HCT116 (cell line): ENCODE data around the gene GRIP1. TPM values are rescaled to one million over a fixed set of nuclear protein-coding genes. Genes with fewer than 3 reads are reported as not detected.

ENCODE experiments used
- ATAC-seq: fragments of 200-7000 bp; cut with Tn5 transposase; 2 replicates; pipeline ENCODE4 v1.9.1; 2020; ENCODE audit warnings: mild to moderate bottlenecking, moderate library complexity
- BruUV-seq: library from RNA; stranded (reverse); fragments of 400-500 nt; replicated peaks from 2 replicates; lab custom pipeline; 2021; lab: Mats Ljungman, UMichigan
- CTCF ChIA-PET: fragments of 300-600 bp; sonication (Branson Sonifier 250); formaldehyde crosslinking; loops from one replicate; lab custom pipeline; 2021; ENCODE audit warnings: antibody characterized with exemption; lab: Charles Lee
- POLR2A ChIA-PET: fragments of 300-600, 350-600 bp; sonication (Branson Sonifier 250); formaldehyde crosslinking; loops from one replicate; lab custom pipeline; 2021; ENCODE audit warnings: antibody characterized with exemption; lab: Charles Lee
- RAD21 ChIA-PET, 2 experiments: fragments of 300-600 bp; sonication (Branson Sonifier 250); formaldehyde crosslinking; loops; one replicate each; lab custom pipeline; 2023; ENCODE audit warnings: low total read pairs in 2 of 2; ENCODE audit not compliant: uncharacterized antibody in 2 of 2, unreplicated experiment in 2 of 2, low non-redundant PET in 1 of 2; lab: Charles Lee
- DNase-seq: peaks from one replicate; pipeline ENCODE4 v3.0.0-alpha.2; 2010; ENCODE audit warnings: low read depth, low spot score
- H2AFZ ChIP-seq: fragments of 200-600 bp; shearing (Covaris generic), sonication (generic); 2 replicates; pipeline ENCODE4 v1.6.1; 2017; ENCODE audit warnings: low read depth, mixed run types, mixed read lengths, antibody characterized with exemption, low read length; ENCODE audit not compliant: poor library complexity, severe bottlenecking
- H3K27ac ChIP-seq: 2 replicates; pipeline ENCODE4 v1.5.1; 2012; ENCODE audit warnings: low read depth, low read length
- H3K27me3 ChIP-seq: fragments of 200-600 bp; sonication (generic); 2 replicates; pipeline ENCODE4 v1.6.1; 2016; ENCODE audit warnings: mixed run types, low read length, mixed read lengths; ENCODE audit not compliant: insufficient read depth
- H3K36me3 ChIP-seq, 2 experiments: fragments of 200-500 bp in 1 of 2; fragments of 200-600 bp in 1 of 2; sonication (Bioruptor generic) in 1 of 2; sonication (generic) in 1 of 2; 2 replicates each; pipeline versions ENCODE4 v1.5.1 to v1.6.1; 2014 to 2016; ENCODE audit warnings: low read length in 2 of 2, inconsistent platforms in 1 of 2, mixed read lengths in 1 of 2, mixed run types in 1 of 2; ENCODE audit not compliant: insufficient read depth in 2 of 2, control insufficient read depth in 1 of 2
- H3K4me1 ChIP-seq, 2 experiments: fragments of 200-600 bp in 1 of 2; sonication (generic) in 1 of 2; 2 replicates each; pipeline versions ENCODE4 v1.5.1 to v1.6.1; 2012 to 2017; ENCODE audit warnings: low read length in 2 of 2, inconsistent platforms in 1 of 2, mild to moderate bottlenecking in 1 of 2, mixed read lengths in 1 of 2, mixed run types in 1 of 2, moderate library complexity in 1 of 2; ENCODE audit not compliant: insufficient read depth in 2 of 2, control insufficient read depth in 1 of 2
- H3K4me2 ChIP-seq: fragments of 200-600 bp; sonication (generic); 2 replicates; pipeline ENCODE4 v1.6.1; 2017; ENCODE audit warnings: mixed run types, low read length, mixed read lengths
- H3K4me3 ChIP-seq, 2 experiments: fragments of 200-600 bp in 1 of 2; sonication (generic) in 1 of 2; replicated peaks in 1 of 2; 2 replicates each; pipeline ENCODE4 v1.5.1; 2011 to 2016; ENCODE audit warnings: low read length in 2 of 2, control low read depth in 1 of 2, low read depth in 1 of 2, mild to moderate bottlenecking in 1 of 2, mixed read lengths in 1 of 2, mixed run types in 1 of 2
- H3K79me2 ChIP-seq: fragments of 200-600 bp; sonication (generic); 2 replicates; pipeline ENCODE4 v1.6.1; 2017; ENCODE audit warnings: mild to moderate bottlenecking, mixed run types, low read length, moderate library complexity, mixed read lengths; ENCODE audit not compliant: insufficient read depth
- H3K9ac ChIP-seq: fragments of 200-600 bp; sonication (generic); 2 replicates; pipeline ENCODE4 v1.6.1; 2016; ENCODE audit warnings: low read length, mixed read lengths
- H3K9me2 ChIP-seq: fragments of 200-600 bp; sonication (generic), shearing (Covaris generic); 2 replicates; pipeline ENCODE4 v1.6.1; 2017; ENCODE audit warnings: mixed run types, mild to moderate bottlenecking, moderate library complexity; ENCODE audit not compliant: insufficient read depth
- H3K9me3 ChIP-seq, 2 experiments: fragments of 200-500 bp in 1 of 2; fragments of 200-600 bp in 1 of 2; sonication (Bioruptor generic) in 1 of 2; sonication (generic) in 1 of 2; 2 replicates each; pipeline ENCODE4 v1.6.1; 2014 to 2017; ENCODE audit warnings: low read length in 2 of 2, mixed read lengths in 2 of 2, inconsistent platforms in 1 of 2, low read depth in 1 of 2, mild to moderate bottlenecking in 1 of 2, mixed run types in 1 of 2, moderate library complexity in 1 of 2; ENCODE audit not compliant: control insufficient read depth in 1 of 2, insufficient read depth in 1 of 2
- H4K20me1 ChIP-seq: fragments of 200-600 bp; sonication (generic), shearing (Covaris generic); 2 replicates; pipeline ENCODE4 v1.6.1; 2017; ENCODE audit warnings: mixed run types, mild to moderate bottlenecking, moderate library complexity; ENCODE audit not compliant: insufficient read depth
- EZH2 ChIP-seq: fragments of 200-600 bp; sonication (generic); IDR thresholded peaks from 2 replicates; pipeline ENCODE4 v1.6.1; 2017; ENCODE audit warnings: antibody characterized with exemption, mixed run types
- EZH2phosphoT487 ChIP-seq: fragments of 200-600 bp; IDR thresholded peaks from 2 replicates; pipeline ENCODE4 v1.6.1; 2018; ENCODE audit warnings: antibody characterized with exemption, borderline replicate concordance
- POLR2AphosphoS5 ChIP-seq: IDR thresholded peaks from 2 replicates; pipeline ENCODE4 v1.6.1; 2011; ENCODE audit warnings: mild to moderate bottlenecking, low read depth, low read length, moderate library complexity
- SIN3A ChIP-seq: IDR thresholded peaks from 2 replicates; pipeline ENCODE4 v1.6.1; 2012; ENCODE audit warnings: low read depth
- SP1 ChIP-seq: IDR thresholded peaks from 2 replicates; pipeline ENCODE4 v1.6.1; 2012; ENCODE audit warnings: low read depth
- YY1 ChIP-seq: IDR thresholded peaks from 2 replicates; pipeline ENCODE4 v1.6.1; 2011; ENCODE audit warnings: low read length, low read depth, moderate library complexity, mild to moderate bottlenecking; ENCODE audit not compliant: insufficient replicate concordance; ENCODE audit errors: extremely low read depth
- intact Hi-C: fragments of 100-400 bp; cut with micrococcal nuclease; formaldehyde crosslinking; loops from 2 replicates; pipeline ENCODE4 v1.10.0; 2022
- total RNA-seq: library from RNA; stranded (reverse); gene quantifications from one replicate; pipeline ENCODE4 v1.2.1, GENCODE V29; 2021; ENCODE audit not compliant: unreplicated experiment
- TF ChIP-seq, protein P1 (sequence below): IDR thresholded peaks from 2 replicates; pipeline ENCODE4 v1.6.1; 2012; ENCODE audit warnings: low read depth
- TF ChIP-seq, protein P2 (sequence below): IDR thresholded peaks from 2 replicates; pipeline ENCODE4 v1.6.1; 2012

GRIP1 gene
- total RNA-seq, 1 experiment from 2014 or later = not detected

DNA sequence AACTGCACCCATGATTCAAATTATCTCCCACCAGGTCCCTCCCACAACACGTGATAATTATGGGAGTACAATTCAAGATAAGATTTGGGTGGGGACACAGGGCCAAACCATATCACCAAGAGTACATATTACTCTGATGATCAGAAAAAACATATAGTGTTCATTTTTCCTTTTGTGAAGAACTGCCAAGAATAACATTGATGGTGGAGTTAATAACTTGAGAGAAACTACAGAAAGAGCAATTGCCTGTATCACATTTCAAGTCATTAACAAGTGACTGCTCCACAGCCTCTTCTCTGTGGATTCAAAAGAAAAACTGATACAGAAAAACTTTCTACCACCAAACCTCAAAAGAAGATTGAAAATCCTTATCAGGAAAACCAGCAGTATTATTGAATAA lies 34.7 kb downstream of the GRIP1 start:
- Histone ChIP-seq H3K9me3 (no peaks in the 10 kb centered on the region), H3K27ac (no peak overlapping the region), H4K20me1 (no peaks in the 10 kb centered on the region), H3K79me2 (no peaks in the 10 kb centered on the region), H2AFZ (no peak overlapping the region), H3K9ac (no peak overlapping the region), H3K4me2 (no peak overlapping the region), H3K9me2 (no peaks in the 10 kb centered on the region), H3K4me1 (no peaks in the 10 kb centered on the region), H3K36me3 (no peaks in the 10 kb centered on the region), H3K27me3 (peaks cover 64% of the 10 kb centered on the region), H3K4me3 (no peak overlapping the region)
- CTCF ChIA-PET = no interaction called here
- BruUV-seq = no TSS peak
- TF ChIP-seq, protein P1, sequence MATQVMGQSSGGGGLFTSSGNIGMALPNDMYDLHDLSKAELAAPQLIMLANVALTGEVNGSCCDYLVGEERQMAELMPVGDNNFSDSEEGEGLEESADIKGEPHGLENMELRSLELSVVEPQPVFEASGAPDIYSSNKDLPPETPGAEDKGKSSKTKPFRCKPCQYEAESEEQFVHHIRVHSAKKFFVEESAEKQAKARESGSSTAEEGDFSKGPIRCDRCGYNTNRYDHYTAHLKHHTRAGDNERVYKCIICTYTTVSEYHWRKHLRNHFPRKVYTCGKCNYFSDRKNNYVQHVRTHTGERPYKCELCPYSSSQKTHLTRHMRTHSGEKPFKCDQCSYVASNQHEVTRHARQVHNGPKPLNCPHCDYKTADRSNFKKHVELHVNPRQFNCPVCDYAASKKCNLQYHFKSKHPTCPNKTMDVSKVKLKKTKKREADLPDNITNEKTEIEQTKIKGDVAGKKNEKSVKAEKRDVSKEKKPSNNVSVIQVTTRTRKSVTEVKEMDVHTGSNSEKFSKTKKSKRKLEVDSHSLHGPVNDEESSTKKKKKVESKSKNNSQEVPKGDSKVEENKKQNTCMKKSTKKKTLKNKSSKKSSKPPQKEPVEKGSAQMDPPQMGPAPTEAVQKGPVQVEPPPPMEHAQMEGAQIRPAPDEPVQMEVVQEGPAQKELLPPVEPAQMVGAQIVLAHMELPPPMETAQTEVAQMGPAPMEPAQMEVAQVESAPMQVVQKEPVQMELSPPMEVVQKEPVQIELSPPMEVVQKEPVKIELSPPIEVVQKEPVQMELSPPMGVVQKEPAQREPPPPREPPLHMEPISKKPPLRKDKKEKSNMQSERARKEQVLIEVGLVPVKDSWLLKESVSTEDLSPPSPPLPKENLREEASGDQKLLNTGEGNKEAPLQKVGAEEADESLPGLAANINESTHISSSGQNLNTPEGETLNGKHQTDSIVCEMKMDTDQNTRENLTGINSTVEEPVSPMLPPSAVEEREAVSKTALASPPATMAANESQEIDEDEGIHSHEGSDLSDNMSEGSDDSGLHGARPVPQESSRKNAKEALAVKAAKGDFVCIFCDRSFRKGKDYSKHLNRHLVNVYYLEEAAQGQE = no peak
- TF ChIP-seq EZH2phosphoT487 (no peak), SIN3A (no peak), POLR2AphosphoS5 (no peak), EZH2 (no peak), SP1 (no peak), YY1 (no peak)
- TF ChIP-seq, protein P2, sequence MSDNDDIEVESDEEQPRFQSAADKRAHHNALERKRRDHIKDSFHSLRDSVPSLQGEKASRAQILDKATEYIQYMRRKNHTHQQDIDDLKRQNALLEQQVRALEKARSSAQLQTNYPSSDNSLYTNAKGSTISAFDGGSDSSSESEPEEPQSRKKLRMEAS = no peak
- RAD21 ChIA-PET = no interaction called here
- POLR2A ChIA-PET = no interaction called here
- DNase-seq (no peak), ATAC-seq (no peak)
- intact Hi-C loops = no loop called here
